A673 (cell line): ENCODE results near the gene ANKRD44.

Source experiments
- EZH2 ChIP-seq: fragments of 200-600 bp; sonication (generic); IDR thresholded peaks from 2 replicates; pipeline ENCODE4 v1.6.1; 2017; ENCODE audit warnings: borderline replicate concordance, low read depth, mild to moderate bottlenecking, mixed read lengths, antibody characterized with exemption, low read length; ENCODE audit not compliant: poor library complexity, severe bottlenecking
- TF ChIP-seq, protein P1 (sequence below): fragments of 300-800, 200-600 bp; sonication (generic); conservative IDR thresholded peaks from 2 replicates; pipeline ENCODE4 v1.5.1; 2017; ENCODE audit warnings: low read depth, mild to moderate bottlenecking, antibody characterized with exemption, low read length, moderate library complexity, mixed read lengths

DNA sequence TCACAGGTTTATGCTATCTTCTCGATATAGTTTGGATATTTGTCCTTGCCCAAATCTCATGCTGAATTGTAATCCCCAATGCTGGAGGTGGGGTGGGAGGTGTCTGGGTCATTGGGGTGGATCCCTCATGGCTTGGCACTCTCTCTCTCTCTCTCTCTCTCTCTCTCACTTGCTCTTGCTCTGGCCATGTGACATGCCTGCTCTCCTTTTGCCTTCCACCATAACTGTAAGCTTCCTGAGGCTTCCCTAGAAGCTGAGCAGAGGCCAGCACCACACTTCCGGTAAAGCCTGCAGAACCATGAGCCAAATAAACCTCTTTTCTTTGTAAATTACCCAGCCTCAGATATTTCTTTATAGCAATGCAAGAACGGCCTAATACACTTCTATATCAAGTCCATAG lies 342.8 kb downstream of the ANKRD44 start:
- TF ChIP-seq EZH2 = no peak
- TF ChIP-seq, protein P1, sequence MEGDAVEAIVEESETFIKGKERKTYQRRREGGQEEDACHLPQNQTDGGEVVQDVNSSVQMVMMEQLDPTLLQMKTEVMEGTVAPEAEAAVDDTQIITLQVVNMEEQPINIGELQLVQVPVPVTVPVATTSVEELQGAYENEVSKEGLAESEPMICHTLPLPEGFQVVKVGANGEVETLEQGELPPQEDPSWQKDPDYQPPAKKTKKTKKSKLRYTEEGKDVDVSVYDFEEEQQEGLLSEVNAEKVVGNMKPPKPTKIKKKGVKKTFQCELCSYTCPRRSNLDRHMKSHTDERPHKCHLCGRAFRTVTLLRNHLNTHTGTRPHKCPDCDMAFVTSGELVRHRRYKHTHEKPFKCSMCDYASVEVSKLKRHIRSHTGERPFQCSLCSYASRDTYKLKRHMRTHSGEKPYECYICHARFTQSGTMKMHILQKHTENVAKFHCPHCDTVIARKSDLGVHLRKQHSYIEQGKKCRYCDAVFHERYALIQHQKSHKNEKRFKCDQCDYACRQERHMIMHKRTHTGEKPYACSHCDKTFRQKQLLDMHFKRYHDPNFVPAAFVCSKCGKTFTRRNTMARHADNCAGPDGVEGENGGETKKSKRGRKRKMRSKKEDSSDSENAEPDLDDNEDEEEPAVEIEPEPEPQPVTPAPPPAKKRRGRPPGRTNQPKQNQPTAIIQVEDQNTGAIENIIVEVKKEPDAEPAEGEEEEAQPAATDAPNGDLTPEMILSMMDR = no peak
